HG03045 (cell line): Measurements from ENCODE around the gene ACVRL1.

Experiments
- ATAC-seq: cut with Tn5 transposase; IDR thresholded peaks from one replicate; pipeline ENCODE4 v1.9.1; 2021; ENCODE audit warnings: mild to moderate bottlenecking, moderate library complexity; ENCODE audit not compliant: unreplicated experiment

The ACVRL1 gene

GRCh38 chr12:51914034-51914923 lies 7.0 kb downstream of the ACVRL1 start:
- no peak for ATAC-seq

GRCh38 chr12:51915003-51915625 lies 7.8 kb downstream of the ACVRL1 start:
- ATAC-seq: no peak

- ATAC-seq: no peak
Observed at GRCh38 chr12:51915951-51916350, 8.6 kb downstream of the ACVRL1 start.

- ATAC-seq: no peak
Observed at GRCh38 chr12:51917041-51917590, 9.8 kb downstream of the ACVRL1 start.

GRCh38 chr12:51917746-51918453 lies 10.6 kb downstream of the ACVRL1 start:
- no peak for ATAC-seq

GRCh38 chr12:51920046-51920445 lies 12.7 kb downstream of the ACVRL1 start:
- no peak for ATAC-seq

- no peak for ATAC-seq
Observed at GRCh38 chr12:51921017-51921725, 13.9 kb downstream of the ACVRL1 start.

- no peak for ATAC-seq
Observed at GRCh38 chr12:51922146-51922545, 14.8 kb downstream of the ACVRL1 start.

- ATAC-seq: no peak
Observed at GRCh38 chr12:51922762-51923505, 15.6 kb downstream of the ACVRL1 start.

- ATAC-seq: no peak
Observed at GRCh38 chr12:51923506-51924365, 16.4 kb downstream of the ACVRL1 start.

GRCh38 chr12:51924551-51925319 lies 17.4 kb downstream of the ACVRL1 start:
- ATAC-seq: peak; percentile 61

GRCh38 chr12:51925346-51926063 lies 18.2 kb downstream of the ACVRL1 start:
- ATAC-seq: no peak

- ATAC-seq: no peak
Observed at GRCh38 chr12:51926064-51926632, 18.8 kb downstream of the ACVRL1 start.

GRCh38 chr12:51926718-51927117 lies 19.4 kb downstream of the ACVRL1 start:
- ATAC-seq: no peak

GRCh38 chr12:51932218-51933076 lies 25.1 kb downstream of the ACVRL1 start:
- ATAC-seq: no peak

- no peak for ATAC-seq
Observed at GRCh38 chr12:51934080-51934479, 26.8 kb downstream of the ACVRL1 start.
